ENCODE measurements around the gene RASSF8.

The RASSF8 gene

DNA sequence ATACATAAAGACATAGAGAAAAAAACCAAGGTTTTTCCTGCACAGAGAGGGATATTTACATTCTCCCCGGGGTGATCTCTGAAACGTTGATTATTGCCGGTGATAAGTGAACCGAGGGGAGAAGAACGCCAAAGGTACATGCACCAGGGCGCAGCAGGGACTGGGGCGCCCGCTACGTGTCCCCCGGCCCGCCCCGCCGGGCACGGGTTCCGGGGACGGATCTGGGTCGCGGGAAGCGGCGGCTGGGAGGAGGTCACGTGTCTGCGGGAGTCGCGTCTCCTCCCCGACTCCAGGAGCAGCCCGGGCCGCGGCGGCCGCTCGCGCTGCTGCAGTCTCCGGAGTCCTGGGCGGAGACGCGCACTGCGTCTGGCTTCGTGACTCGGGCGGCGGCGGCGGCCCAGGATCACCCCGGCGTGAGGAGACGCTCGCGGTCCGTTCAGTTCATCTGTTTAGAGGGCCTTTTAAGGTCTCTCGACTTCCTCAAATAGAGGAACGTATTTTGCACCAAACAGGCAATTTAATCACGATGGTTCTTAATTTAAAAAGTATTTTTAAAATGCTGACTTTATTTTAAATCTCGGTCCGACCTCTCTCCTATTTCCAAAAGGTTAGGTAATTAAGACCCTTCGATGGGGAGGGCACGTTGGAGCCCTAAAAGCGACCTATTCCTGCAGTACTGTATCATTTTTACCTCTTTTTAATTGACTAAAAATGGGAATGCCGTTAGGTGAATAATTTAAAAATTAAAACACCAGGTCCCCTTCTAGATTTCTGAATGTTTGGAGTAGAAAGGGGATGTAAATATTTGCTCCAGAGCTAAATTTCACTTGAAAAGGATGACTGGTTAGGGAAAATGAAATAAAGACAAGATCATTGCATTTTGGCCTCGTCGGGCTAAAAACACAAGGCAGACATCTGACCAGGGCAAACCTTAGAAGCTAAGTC is 168.1 kb downstream of the RASSF8 start:
- DNase-seq (ENCODE audit: low read depth), result no peak

- no peak for DNase-seq (ENCODE audit: low read depth)
Observed at GRCh38 chr12:26127404-26127803, 168.9 kb downstream of the RASSF8 start.

DNA sequence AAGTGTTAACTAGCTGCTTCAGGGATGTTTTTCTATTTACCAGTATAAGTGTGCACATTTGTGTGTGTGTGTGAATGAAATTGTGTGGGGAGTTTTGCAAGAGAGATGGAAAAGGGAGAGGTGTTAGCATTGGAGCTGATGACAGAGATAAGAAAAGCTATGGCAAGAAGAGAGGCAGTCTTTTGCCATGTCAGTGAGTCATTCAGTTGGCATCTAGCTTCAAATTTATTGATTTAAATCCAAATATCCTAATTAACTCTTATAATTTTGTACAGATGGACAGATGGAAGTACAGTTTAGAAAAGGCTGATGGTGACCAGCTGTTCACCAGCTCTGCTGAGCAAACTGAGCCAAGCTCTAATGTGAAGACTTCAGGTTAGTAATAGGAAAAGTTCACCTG is 169.7 kb downstream of the RASSF8 start:
- no peak for DNase-seq (ENCODE audit: low read depth)
